ENCODE results near the gene QKI.

- TF ChIP-seq CTCF (conservative IDR thresholded peaks at IDR 0.05; ENCODE audit: low read length) (no peak), EZH2phosphoT487 (IDR thresholded peaks at IDR 0.05; ENCODE audit: borderline replicate concordance) (no peak)
Observed at GRCh38 chr6:163507965-163508364, 93.4 kb downstream of the QKI start.
